ENCODE results near the gene DAB2. TPM values are rescaled to one million over a fixed set of nuclear protein-coding genes. Genes with fewer than 3 reads are reported as not detected.

Gene DAB2
- total RNA-seq, 1 experiment from 2014 or later = 2.3 TPM

DNA sequence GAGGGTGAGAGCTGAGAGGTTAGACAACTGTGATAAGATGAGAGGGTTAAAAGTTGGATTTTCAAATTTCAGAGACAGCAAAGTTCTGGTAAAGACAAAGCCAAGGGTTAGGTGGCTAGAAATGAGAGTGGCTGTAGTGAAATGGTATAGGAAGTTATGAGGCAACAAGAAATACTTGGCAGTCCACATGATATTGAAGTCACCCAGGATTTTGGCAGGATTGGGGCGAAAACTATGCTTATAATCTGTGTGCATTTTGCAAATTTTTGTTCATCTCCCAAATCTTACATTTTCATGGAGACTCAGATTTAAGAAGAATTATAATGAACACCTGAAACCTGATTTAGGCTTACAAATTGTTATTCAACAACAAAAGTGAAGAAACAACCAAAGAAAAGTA is 96.0 kb downstream of the DAB2 start:
- Histone ChIP-seq H2BK15ac (ENCODE audit: low read depth, low read length) (no peak overlapping the region), H3K79me2 (ENCODE audit: insufficient read depth, low read length) (no peaks in the 10 kb centered on the region), H4K20me1 (ENCODE audit: control insufficient read depth, insufficient read depth, insufficient read length) (no peaks in the 10 kb centered on the region), H2BK20ac (ENCODE audit: low read depth, low read length, poor library complexity, severe bottlenecking) (no peak overlapping the region), H3K4me2 (ENCODE audit: insufficient read depth, insufficient read length, low read length) (no peak overlapping the region), H3K27ac (ENCODE audit: insufficient read length, low read depth, low read length) (no peak overlapping the region), H3K27me3 (ENCODE audit: insufficient read depth, low read length) (no peaks in the 10 kb centered on the region), H3K56ac (ENCODE audit: insufficient read length, low read depth, low read length) (no peak overlapping the region), H2AFZ (ENCODE audit: low read length) (no peak overlapping the region), H4K5ac (ENCODE audit: insufficient read length, low read depth, low read length) (no peak overlapping the region), H3K18ac (ENCODE audit: insufficient read length, low read depth, low read length) (no peak overlapping the region), H2BK5ac (ENCODE audit: insufficient read length, low read length) (no peak overlapping the region), H3K4ac (ENCODE audit: low read depth, low read length) (no peak overlapping the region), H3K23me2 (ENCODE audit: insufficient read length, low read depth, low read length, poor library complexity, severe bottlenecking) (no peaks in the 10 kb centered on the region), H3K4me1 (ENCODE audit: insufficient read depth, low read length) (0 out of 2 replicates have a peak, but pooled peaks cover 2% of the 10 kb centered on the region), H3K79me1 (ENCODE audit: insufficient read depth, low read depth, low read length, poor library complexity, severe bottlenecking) (no peaks in the 10 kb centered on the region), H2BK12ac (ENCODE audit: insufficient read length, low read depth, low read length) (no peak overlapping the region), H4K8ac (replicated peaks; ENCODE audit: insufficient read length, low read depth, low read length) (no peak overlapping the region), H2AK5ac (ENCODE audit: insufficient read length, low read length) (no peak overlapping the region), H3K9ac (ENCODE audit: extremely low read depth, insufficient read length, low read length) (no peak overlapping the region), H4K91ac (ENCODE audit: insufficient read length, low read depth, low read length) (no peak overlapping the region), H2BK120ac (ENCODE audit: low read depth, low read length, poor library complexity, severe bottlenecking) (no peak overlapping the region), H3K23ac (ENCODE audit: insufficient read length, low read depth, low read length) (no peak overlapping the region), H3K14ac (ENCODE audit: insufficient read depth, low read length) (no peak overlapping the region), H3K9me3 (ENCODE audit: control insufficient read depth, low read depth, low read length) (no peaks in the 10 kb centered on the region), H3T11ph (ENCODE audit: low read length) (no peak overlapping the region)
- DNase-seq = no peak
- Mint-ChIP-seq H3K9me3 (peaks cover 5 to 10% of the 10 kb centered on the region in 2 experiments; a peak in 3 of 5 replicates), H3K27me3 (ENCODE audit: low read depth) (no peaks in the 10 kb centered on the region; the same call in 1 of the 2 replicates), H3K27ac (no peak overlapping the region), H3K4me1 (peaks cover 3% of the 10 kb centered on the region in 2 experiments; a peak in 2 of 4 replicates), H3K36me3 (ENCODE audit: insufficient read depth in 1 of 3, low read depth in 3 of 3) (peaks cover 0 to 2% (median 0%) of the 10 kb centered on the region in 3 experiments; a peak in 2 of 7 replicates), H3K4me3 (no peak overlapping the region)
- TF ChIP-seq, protein P1, sequence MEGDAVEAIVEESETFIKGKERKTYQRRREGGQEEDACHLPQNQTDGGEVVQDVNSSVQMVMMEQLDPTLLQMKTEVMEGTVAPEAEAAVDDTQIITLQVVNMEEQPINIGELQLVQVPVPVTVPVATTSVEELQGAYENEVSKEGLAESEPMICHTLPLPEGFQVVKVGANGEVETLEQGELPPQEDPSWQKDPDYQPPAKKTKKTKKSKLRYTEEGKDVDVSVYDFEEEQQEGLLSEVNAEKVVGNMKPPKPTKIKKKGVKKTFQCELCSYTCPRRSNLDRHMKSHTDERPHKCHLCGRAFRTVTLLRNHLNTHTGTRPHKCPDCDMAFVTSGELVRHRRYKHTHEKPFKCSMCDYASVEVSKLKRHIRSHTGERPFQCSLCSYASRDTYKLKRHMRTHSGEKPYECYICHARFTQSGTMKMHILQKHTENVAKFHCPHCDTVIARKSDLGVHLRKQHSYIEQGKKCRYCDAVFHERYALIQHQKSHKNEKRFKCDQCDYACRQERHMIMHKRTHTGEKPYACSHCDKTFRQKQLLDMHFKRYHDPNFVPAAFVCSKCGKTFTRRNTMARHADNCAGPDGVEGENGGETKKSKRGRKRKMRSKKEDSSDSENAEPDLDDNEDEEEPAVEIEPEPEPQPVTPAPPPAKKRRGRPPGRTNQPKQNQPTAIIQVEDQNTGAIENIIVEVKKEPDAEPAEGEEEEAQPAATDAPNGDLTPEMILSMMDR (conservative IDR thresholded peaks at IDR 0.05) = no peak
- no CpG with 5 or more reads among the region's 1 CpG for WGBS (ENCODE audit: extremely low coverage, insufficient read length, low lambda C conversion rate)

All from H9 (cell line).